HL-60 (cell line): Measurements from ENCODE around the gene KLK10.

Experiments used
- GABPA ChIP-seq: IDR thresholded peaks from 2 replicates; pipeline ENCODE4 v1.6.1; 2012; ENCODE audit warnings: low read depth
- POLR2AphosphoS5 ChIP-seq: IDR thresholded peaks from 2 replicates; pipeline ENCODE4 v1.6.1; 2012; ENCODE audit warnings: low read depth
- TF ChIP-seq, protein P1 (sequence below): IDR thresholded peaks from one replicate; pipeline ENCODE4 v1.5.1; 2011; ENCODE audit warnings: low read length, control low read depth, inconsistent platforms; ENCODE audit not compliant: insufficient read depth

DNA sequence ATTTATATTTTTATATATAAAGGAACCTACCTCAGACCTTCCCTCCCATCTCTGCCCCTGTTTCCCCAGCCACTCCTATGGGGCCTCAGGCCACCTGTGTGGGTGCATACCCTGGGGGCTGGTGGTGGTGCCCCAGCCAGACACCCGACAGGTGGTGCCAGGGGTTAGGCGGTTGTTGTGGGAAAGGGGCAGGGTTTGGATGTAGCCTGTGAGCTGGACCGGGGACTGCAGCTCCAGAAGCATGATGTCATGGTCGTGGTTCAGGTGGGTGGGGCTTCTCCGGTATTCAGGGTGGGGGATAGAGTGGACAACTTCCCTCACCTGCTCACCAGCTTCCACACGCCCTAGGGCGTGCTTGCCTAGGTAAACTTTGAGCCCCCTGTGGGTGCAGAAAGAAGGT lies 40.2 kb upstream of the KLK10 start:
- TF ChIP-seq GABPA (no peak), POLR2AphosphoS5 (no peak)
- TF ChIP-seq, protein P1, sequence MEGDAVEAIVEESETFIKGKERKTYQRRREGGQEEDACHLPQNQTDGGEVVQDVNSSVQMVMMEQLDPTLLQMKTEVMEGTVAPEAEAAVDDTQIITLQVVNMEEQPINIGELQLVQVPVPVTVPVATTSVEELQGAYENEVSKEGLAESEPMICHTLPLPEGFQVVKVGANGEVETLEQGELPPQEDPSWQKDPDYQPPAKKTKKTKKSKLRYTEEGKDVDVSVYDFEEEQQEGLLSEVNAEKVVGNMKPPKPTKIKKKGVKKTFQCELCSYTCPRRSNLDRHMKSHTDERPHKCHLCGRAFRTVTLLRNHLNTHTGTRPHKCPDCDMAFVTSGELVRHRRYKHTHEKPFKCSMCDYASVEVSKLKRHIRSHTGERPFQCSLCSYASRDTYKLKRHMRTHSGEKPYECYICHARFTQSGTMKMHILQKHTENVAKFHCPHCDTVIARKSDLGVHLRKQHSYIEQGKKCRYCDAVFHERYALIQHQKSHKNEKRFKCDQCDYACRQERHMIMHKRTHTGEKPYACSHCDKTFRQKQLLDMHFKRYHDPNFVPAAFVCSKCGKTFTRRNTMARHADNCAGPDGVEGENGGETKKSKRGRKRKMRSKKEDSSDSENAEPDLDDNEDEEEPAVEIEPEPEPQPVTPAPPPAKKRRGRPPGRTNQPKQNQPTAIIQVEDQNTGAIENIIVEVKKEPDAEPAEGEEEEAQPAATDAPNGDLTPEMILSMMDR: no peak
